ENCODE measurements around the gene CD8A. TPM values are rescaled to one million over a fixed set of nuclear protein-coding genes. Genes with fewer than 3 reads are reported as not detected.
"Not testable (repeated sequence)": the region's sequence is repeated elsewhere in the genome, so short reads cannot be mapped to it uniquely, and the experiment has no call there.

Gene CD8A
- 1 to 10 TPM; 1.1 to 1.6 TPM for total RNA-seq

DNA sequence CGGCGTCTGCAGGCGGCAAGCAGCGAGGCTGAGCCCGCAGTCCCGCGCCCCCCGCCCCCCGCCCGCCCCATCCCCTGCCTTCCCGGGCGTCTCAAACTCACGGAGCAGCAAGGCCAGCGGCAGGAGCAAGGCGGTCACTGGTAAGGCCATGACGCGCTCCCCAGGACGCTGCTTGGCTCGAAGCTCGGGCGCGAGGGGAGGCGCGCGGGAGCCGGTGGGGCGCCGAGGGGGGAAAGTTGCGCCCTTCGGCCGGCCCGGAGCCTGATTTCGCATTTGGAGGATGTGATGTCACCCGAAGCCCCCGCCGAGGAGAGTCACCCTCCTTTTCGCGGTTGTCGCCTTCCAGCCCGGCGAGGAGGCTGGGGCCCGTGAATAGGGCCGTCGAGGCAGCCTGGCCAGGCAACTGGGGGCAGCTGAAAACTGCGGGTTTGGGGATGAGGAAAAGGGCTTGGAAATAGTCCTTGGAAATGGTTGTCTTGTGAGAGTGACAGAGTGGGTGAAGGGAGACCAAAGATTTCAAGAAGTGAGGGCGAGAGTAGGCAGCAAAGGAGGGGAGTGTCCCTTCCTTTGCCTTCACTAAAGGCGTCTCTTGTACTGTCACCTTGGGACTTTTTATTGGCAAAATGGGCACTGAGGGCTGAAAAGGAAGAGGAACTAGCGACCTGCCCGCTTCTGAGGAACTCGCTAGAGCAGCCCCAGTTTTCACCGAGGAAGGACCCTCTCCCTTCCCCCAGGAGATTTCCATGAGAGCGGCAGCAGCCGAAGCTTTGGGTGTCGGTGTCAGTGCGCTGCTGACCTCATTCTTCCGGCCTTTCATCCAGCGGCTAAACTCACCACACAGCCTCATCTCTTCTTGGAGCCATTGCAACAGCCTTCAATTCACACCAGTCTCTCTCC is at the start of gene CD8A:
CD8A (minus strand) TSS at position 238 of the 897 bp plus-strand sequence; CDS start at position 150, 88 bp downstream.
- peaks cover 59% of the 10 kb centered on the region for H3K27me3 Mint-ChIP-seq
- CTCF ChIA-PET, result interaction anchor here (0.7 kb wide), 1 partner anchor 18 kb away, joined by 4 read pairs; no protein-coding TSS in a partner anchor
- peaks cover 4% of the 10 kb centered on the region for H3K36me3 Mint-ChIP-seq (ENCODE audit: low read depth)
- H3K4me1 Mint-ChIP-seq, result peaks cover 22% of the 10 kb centered on the region
- DNase-seq (peak; percentile 58), ATAC-seq (peak; percentile 61)
- peak within 1 kb of the TSS; percentile 61 for H3K27ac Mint-ChIP-seq
- peak within 1 kb of the TSS; percentile 69 for H3K4me3 Mint-ChIP-seq
- peaks cover 6% of the 10 kb centered on the region for H3K9me3 Mint-ChIP-seq (ENCODE audit: low read depth)
- POLR2A ChIA-PET, result interaction anchor here (0.5 kb wide), 1 partner anchor 35 kb away, joined by 3 read pairs; no protein-coding TSS in a partner anchor
- intact Hi-C loops (cut with DNase I, micrococcal nuclease), result no loop called here

DNA sequence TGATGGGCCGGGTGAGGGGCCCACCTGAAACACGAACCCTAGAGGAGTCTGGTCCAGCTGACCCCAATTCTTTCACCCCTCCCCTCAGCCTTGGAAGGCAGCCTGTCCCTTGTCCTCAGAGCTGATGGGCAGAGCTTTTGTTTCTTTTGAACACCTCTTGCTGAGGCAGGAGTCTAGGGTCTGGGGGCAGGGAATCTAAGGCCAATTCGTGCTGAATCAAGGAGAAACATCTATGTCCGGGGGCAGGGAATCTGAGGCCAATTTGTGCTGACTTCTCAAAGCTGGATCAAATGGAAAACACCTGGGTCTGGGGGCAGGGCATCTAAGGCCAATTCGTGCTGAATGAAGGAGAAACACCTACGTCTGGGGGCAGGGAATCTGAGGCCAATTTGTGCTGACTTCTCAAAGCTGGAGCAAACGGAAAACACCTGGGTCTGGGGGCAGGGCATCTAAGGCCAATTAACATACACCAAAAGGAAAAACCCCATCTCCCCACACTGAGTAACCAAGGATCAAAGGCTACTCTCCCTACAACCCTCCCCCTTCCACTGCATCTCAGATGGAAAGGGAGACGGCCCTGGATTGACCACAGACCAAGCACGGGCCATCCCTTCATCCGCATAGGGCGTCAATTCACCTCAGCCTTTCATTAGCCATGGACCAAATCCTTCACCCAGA is 49.3 kb upstream of the CD8A start:
- POLR2A ChIA-PET; H3K27ac Mint-ChIP-seq; CTCF ChIA-PET; H3K27me3 Mint-ChIP-seq; H3K4me3 Mint-ChIP-seq; intact Hi-C loops (cut with DNase I, micrococcal nuclease); ATAC-seq; DNase-seq; H3K36me3 Mint-ChIP-seq (ENCODE audit: low read depth); H3K9me3 Mint-ChIP-seq (ENCODE audit: low read depth): not testable (repeated sequence)
- peaks cover 33% of the 10 kb centered on the region for H3K4me1 Mint-ChIP-seq

DNA sequence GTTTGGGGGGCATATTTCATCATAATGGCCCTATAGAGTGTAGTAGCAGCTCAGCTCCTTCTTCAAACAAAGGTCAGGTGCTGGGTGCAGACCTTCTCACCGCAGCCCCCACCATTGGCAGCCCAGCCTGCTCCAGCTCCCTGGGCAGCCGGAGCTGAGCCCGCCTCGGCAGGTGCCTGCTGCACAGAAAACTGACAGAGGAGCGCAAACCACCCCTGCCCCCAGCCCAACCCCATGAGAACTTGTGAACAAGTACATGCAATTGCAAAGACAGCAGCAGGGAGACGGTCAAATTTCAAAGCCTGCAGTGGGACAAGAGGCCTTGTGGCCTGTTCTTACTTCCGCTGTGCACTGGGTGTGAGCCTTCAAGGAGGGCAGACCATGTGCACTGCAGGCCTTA is 48.7 kb upstream of the CD8A start:
- H3K4me3 Mint-ChIP-seq; intact Hi-C loops (cut with DNase I, micrococcal nuclease); ATAC-seq; H3K27me3 Mint-ChIP-seq; POLR2A ChIA-PET; H3K36me3 Mint-ChIP-seq (ENCODE audit: low read depth); CTCF ChIA-PET; DNase-seq; H3K9me3 Mint-ChIP-seq (ENCODE audit: low read depth); H3K27ac Mint-ChIP-seq: not testable (repeated sequence)
- H3K4me1 Mint-ChIP-seq, result peaks cover 32% of the 10 kb centered on the region

DNA sequence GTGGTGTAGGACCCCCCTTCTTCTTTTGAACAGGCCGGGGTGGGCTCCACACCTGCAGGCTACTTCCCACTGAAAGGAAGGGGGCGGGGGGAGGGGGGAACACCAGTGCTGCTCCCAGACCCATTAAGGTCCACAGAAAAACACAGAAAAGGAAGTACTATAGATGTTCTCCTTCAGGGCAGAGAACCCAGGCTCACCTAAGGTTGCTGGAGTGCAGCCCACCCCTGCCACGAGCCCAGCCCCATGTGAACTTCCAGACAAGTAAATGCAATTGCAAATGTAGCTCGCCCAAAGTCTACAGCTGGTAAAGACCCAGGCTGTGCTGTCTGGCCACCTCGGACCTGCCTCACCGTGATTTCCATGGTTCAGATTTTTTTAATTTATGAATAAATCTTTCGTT is 47.0 kb upstream of the CD8A start:
- H3K9me3 Mint-ChIP-seq (ENCODE audit: low read depth); H3K27me3 Mint-ChIP-seq; H3K4me3 Mint-ChIP-seq; H3K27ac Mint-ChIP-seq; CTCF ChIA-PET; POLR2A ChIA-PET; H3K36me3 Mint-ChIP-seq (ENCODE audit: low read depth); intact Hi-C loops (cut with DNase I, micrococcal nuclease): not testable (repeated sequence)
- H3K4me1 Mint-ChIP-seq, result peaks cover 33% of the 10 kb centered on the region
- peak; percentile 3 for ATAC-seq
- DNase-seq, result peak; percentile 16

DNA sequence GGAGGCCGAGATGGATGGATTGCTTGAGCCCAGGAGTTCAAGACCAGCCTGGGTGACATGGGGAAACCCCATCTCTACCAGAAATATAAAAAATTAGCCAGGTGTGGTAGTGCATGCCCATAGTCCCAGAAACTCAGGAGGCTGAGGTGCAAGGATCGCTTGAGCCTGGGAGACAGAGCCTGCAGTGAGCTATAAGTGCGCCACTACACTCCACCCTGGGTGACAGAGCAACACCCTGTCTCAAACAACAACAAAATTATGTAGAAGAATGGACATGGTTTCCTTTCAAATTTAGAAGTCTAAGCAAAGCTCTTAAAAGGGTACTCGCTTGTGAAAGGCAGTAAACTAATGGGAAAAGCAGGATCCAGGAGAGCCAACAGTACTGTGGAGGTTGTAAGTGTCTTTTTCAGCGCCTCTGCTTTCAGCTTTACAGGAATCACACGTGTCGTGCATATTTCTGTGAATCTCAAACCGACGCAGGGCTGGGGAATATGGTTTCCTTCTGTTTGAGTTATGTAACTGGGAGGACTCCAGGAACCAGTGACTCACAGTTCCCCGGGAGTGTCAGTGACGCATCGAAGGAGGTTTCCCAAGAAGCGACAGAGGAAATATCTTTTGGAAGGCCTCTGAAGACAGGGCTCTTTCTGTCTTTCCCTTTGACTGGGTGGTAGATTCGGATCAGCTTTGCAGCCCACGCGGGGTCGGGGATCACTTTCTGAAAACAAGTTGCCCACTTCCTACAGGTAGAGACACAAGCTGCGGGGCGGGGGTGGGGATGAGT is 46.4 kb upstream of the CD8A start:
- H3K9me3 Mint-ChIP-seq (ENCODE audit: low read depth); H3K36me3 Mint-ChIP-seq (ENCODE audit: low read depth); POLR2A ChIA-PET; H3K27me3 Mint-ChIP-seq; intact Hi-C loops (cut with DNase I, micrococcal nuclease); H3K4me3 Mint-ChIP-seq: not testable (repeated sequence)
- peak; percentile 79 for ATAC-seq
- H3K4me1 Mint-ChIP-seq, result peaks cover 27% of the 10 kb centered on the region
- H3K27ac Mint-ChIP-seq, result peak overlapping the region; percentile 42
- DNase-seq, result peak; percentile 71
- CTCF ChIA-PET, result interaction anchor here (0.9 kb wide), 1 partner anchor 71 kb away, joined by 3 read pairs; no protein-coding TSS in a partner anchor

DNA sequence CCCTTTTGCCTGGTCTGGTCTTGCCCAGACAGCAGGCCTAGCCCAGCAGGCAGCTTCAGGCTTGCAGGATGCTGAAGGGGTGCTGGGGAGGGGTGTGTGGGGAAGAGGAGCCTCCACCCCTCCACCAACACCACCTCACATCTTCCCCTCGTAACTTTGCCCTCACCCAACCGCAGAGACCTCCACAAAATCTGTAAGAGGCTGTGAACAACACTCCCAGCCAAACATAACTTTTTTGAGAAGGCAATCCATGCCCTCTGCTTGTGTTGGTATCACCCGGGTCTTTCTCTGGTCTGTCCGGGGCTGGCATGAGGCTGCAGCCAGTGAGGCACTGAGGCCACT is 44.8 kb upstream of the CD8A start:
- H3K27me3 Mint-ChIP-seq; H3K9me3 Mint-ChIP-seq (ENCODE audit: low read depth); H3K4me3 Mint-ChIP-seq; DNase-seq; H3K36me3 Mint-ChIP-seq (ENCODE audit: low read depth); ATAC-seq; POLR2A ChIA-PET; intact Hi-C loops (cut with DNase I, micrococcal nuclease); CTCF ChIA-PET; H3K27ac Mint-ChIP-seq: not testable (repeated sequence)
- H3K4me1 Mint-ChIP-seq, result peaks cover 22% of the 10 kb centered on the region

DNA sequence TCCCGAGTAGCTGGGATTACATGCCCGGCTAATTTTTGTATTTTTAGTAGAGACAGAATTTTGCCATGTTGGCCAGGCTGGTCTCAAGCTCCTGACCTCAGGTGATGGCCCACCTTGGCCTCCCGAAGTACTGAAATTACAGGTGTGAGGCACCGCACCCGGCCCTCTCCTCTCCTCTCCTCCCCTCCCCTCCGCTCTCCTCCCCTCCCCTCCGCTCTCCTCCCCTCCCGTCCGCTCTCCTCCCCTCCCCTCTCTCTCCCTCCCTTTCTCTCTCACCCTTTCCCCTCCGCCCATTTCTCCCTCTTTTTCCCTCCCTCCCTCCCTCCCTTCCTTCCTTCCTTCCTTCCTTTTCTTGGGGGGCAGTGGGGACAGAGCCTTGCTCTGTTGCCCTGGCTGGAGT is 42.6 kb upstream of the CD8A start:
- Mint-ChIP-seq H3K4me1 (peaks cover 22% of the 10 kb centered on the region), H3K27ac (no peak overlapping the region)
- CTCF ChIA-PET, result no interaction called here

DNA sequence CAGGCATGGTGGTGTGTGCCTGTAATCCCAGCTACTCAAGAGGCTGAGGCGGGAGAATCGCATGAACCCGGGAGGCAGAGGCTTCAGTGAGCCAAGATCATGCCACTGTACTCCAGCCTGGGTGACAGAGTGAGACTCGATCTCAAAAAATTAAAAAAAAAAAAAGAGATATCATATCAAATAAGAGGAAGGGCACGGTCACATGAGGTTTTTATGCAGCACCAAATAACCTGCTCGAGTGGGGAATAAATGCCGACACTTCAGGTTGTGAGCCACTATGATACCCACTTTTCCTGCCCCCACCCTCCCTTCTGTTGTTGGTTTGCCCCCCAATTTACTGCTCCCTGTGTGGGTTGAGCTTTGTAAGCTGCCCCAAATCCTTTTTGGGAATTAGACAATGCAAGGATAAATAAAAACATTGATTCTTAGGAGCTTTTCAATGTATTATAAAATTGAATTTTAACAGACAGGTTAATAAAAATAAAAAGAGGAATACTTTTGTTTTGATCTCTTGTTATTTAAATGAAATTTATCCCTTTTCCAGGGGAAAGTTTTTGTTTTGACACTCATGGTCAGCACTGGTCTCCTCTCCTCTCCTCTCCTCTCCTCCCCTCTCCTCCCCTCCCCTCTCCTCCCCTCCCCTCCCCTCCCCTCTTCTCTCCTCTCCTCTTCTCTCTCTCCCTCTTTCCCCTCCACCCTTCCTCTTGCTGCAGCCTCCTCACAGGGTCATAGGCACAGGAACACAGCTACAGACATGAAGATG is 41.8 kb upstream of the CD8A start:
- peaks cover 11% of the 10 kb centered on the region for H3K27me3 Mint-ChIP-seq
- ATAC-seq, result no peak
- no peaks in the 10 kb centered on the region for H3K9me3 Mint-ChIP-seq (ENCODE audit: low read depth)
- H3K36me3 Mint-ChIP-seq (ENCODE audit: low read depth), result no peaks in the 10 kb centered on the region
- CTCF ChIA-PET, result no interaction called here
- no peak overlapping the region for H3K27ac Mint-ChIP-seq
- POLR2A ChIA-PET, result no interaction called here
- intact Hi-C loops (cut with DNase I, micrococcal nuclease), result no loop called here
- no peak for DNase-seq
- peaks cover 22% of the 10 kb centered on the region for H3K4me1 Mint-ChIP-seq
- H3K4me3 Mint-ChIP-seq, result no peak overlapping the region

More for the DNA sequence above, 42.6 kb upstream of the CD8A start:
- DNase-seq, result no peak
- peaks cover 5% of the 10 kb centered on the region for H3K27me3 Mint-ChIP-seq
- no peak for ATAC-seq
- no peaks in the 10 kb centered on the region for H3K36me3 Mint-ChIP-seq (ENCODE audit: low read depth)
- intact Hi-C loops (cut with DNase I, micrococcal nuclease), result no loop called here
- H3K4me3 Mint-ChIP-seq, result no peak overlapping the region
- POLR2A ChIA-PET, result no interaction called here
- H3K9me3 Mint-ChIP-seq (ENCODE audit: low read depth), result no peaks in the 10 kb centered on the region

DNA sequence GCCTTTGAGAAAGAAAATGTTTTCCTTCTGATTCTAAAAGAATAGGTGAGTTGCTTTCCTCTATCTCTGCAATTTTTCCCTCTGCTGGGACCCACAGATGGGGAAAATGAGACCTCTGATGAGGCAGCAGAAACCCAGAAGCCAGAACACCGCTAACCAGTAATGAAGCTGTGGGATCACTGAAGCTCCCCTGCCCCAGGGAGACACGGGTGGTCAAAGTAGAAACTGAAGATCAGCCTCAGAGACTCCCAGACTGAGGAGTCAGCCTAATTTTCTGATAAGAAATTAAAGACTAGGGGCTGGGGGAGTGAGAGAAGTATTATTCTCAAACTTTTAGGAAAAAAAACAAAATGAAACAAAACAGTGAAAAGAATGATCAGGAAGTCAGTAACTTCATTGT is 40.8 kb upstream of the CD8A start:
- Mint-ChIP-seq H3K9me3 (ENCODE audit: low read depth) (no peaks in the 10 kb centered on the region), H3K4me3 (no peak overlapping the region), H3K36me3 (ENCODE audit: low read depth) (no peaks in the 10 kb centered on the region), H3K27ac (peak overlapping the region; percentile 42), H3K27me3 (peaks cover 12% of the 10 kb centered on the region), H3K4me1 (peaks cover 22% of the 10 kb centered on the region)
- ChIA-PET POLR2A (no interaction called here), CTCF (no interaction called here)
- no peak for ATAC-seq
- no peak for DNase-seq
- intact Hi-C loops (cut with DNase I, micrococcal nuclease), result no loop called here

DNA sequence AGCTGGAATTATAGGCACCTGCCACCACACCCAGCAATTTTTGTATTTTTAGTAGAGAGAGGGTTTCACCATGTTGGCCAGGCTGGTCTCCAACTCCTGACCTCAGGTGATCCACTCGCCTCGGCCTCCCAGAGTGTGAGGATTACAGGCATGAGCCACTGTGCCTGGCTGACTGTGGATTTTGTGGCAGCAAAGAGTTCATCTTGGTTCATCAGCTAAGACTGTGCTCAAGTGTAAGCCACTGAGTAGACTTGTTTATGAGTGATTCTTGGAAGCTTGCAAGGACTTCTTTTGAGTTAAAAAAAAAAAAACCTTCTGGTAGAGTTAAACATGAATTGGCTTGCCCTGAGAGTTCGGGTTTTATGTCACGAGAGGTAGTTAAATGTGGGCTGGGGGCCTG is 36.2 kb upstream of the CD8A start:
- H3K36me3 Mint-ChIP-seq (ENCODE audit: low read depth), result no peaks in the 10 kb centered on the region
- H3K4me1 Mint-ChIP-seq, result peaks cover 31% of the 10 kb centered on the region
- ChIA-PET POLR2A (no interaction called here), CTCF (interaction anchor here (2.0 kb wide), 1 partner anchor 19 kb away, joined by 6 read pairs; no protein-coding TSS in a partner anchor)
- intact Hi-C loops (cut with DNase I, micrococcal nuclease), result no loop called here
- H3K27ac Mint-ChIP-seq, result no peak overlapping the region
- H3K9me3 Mint-ChIP-seq (ENCODE audit: low read depth), result peaks cover 6% of the 10 kb centered on the region
- DNase-seq (no peak), ATAC-seq (no peak)
- H3K4me3 Mint-ChIP-seq, result no peak overlapping the region
- peaks cover 20% of the 10 kb centered on the region for H3K27me3 Mint-ChIP-seq

Measured in activated CD4-positive, alpha-beta T cell treated with anti-CD3 and anti-CD28 coated beads for 36 hours (primary cell).